Body of pancreas (tissue), 4 donors: Measurements from ENCODE around the gene NPAS2. TPM values are rescaled to one million over a fixed set of nuclear protein-coding genes. Genes with fewer than 3 reads are reported as not detected.

Source experiments
- ATAC-seq: fragments of 150-250 bp; one replicate; pipeline ENCODE4 v1.9.1; 2016
- DNase-seq, 4 donors: peaks; one replicate each; pipeline ENCODE4 v3.0.0-alpha.2; 2019
- H3K27ac ChIP-seq, 4 donors: fragments of 200-600 bp; sonication (generic); 1 replicate in 3 of 4; 2 replicates in 1 of 4; pipeline versions ENCODE4 v1.5.1 to v1.6.1; 2016 to 2019; ENCODE audit warnings: mild to moderate bottlenecking in 1 of 4, mixed read lengths in 1 of 4, moderate library complexity in 1 of 4
- H3K27me3 ChIP-seq, 2 donors: fragments of 200-600 bp; sonication (generic); one replicate each; pipeline ENCODE4 v1.6.0; 2016; ENCODE audit warnings: mild to moderate bottlenecking in 1 of 2
- H3K36me3 ChIP-seq, 2 donors: fragments of 200-600 bp; sonication (generic); replicated peaks in 1 of 2; 2 replicates each; pipeline ENCODE4 v1.5.1; 2016; ENCODE audit warnings: low read depth in 2 of 2; ENCODE audit not compliant: insufficient read depth in 1 of 2
- H3K4me1 ChIP-seq: fragments of 200-600 bp; sonication (generic); one replicate; pipeline ENCODE4 v1.6.0; 2016
- H3K4me3 ChIP-seq, 2 donors: fragments of 200-600 bp; sonication (generic); 1 replicate in 1 of 2; 2 replicates in 1 of 2; pipeline ENCODE4 v1.5.1; 2016 to 2019
- H3K9me3 ChIP-seq, 3 donors: fragments of 200-600 bp; sonication (generic); 1 replicate in 2 of 3; 2 replicates in 1 of 3; pipeline ENCODE4 v1.5.1; 2016
- CTCF ChIP-seq, 7 experiments: fragments of 450-650 bp in 4 of 7; fragments of 200-600 bp in 3 of 7; sonication (generic) in 3 of 7; IDR thresholded peaks; one replicate each; pipeline ENCODE4 v1.5.1; 2016 to 2019; ENCODE audit warnings: antibody characterized with exemption in 7 of 7
- POLR2A ChIP-seq, 3 donors: fragments of 450-650 bp; IDR thresholded peaks; one replicate each; pipeline ENCODE4 v1.6.1; 2016; ENCODE audit warnings: antibody characterized with exemption in 3 of 3, mild to moderate bottlenecking in 2 of 3
- whole genome bisulfite sequencing, 2 donors: methylation state at CpG; one replicate each; pipeline ENCODE4 v1.1.5; 2017; 5-methylcytosine and 5-hydroxymethylcytosine counted together
- intact Hi-C: fragments of 100-400 bp; cut with DNase I; formaldehyde crosslinking; loops from one replicate; pipeline ENCODE4 v1.15.1; 2023
- total RNA-seq, 2 donors: library from RNA; depleted of rRNA; stranded (reverse); fragments of >200 nt; gene quantifications; one replicate each; pipeline ENCODE4 v1.1.0, GENCODE V29; 2016

NPAS2 gene
- total RNA-seq, 2 donors from 2014 or later, result 32.7 to 51.7 TPM

DNA sequence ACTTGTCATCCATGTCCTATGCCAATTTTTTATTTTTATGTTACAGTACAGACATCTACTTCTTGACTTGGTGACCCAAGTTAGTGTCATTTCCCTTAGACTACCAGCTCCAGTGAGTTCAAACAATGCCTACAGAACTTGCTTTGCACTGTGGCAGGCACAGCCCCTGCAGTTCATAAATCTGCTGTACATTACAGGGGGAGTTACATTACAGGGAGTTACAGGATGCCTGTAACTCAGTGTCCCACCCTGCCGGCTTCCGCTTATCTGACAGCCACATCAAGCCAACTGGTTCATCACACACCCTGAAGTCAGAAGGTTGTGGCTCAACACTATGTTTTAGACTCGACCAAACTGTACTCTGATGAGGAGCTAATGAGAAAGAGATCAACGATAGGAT, 7.8 kb upstream of the NPAS2 start:
- Histone ChIP-seq H3K36me3 (no peaks in the 10 kb centered on the region), H3K27me3 (no peaks in the 10 kb centered on the region), H3K27ac (no peak overlapping the region), H3K4me3 (no peak overlapping the region), H3K9me3 (no peaks in the 10 kb centered on the region), H3K4me1 (peaks cover 17% of the 10 kb centered on the region)
- DNase-seq (no peak), ATAC-seq (no peak)
- WGBS, 2 donors, result 91 to 96% methylated on average over 4 of the region's 4 CpGs
- TF ChIP-seq CTCF (IDR thresholded peaks at IDR 0.05), result no peak
- TF ChIP-seq POLR2A (IDR thresholded peaks at IDR 0.05), result no peak
- intact Hi-C loops, result no loop called here

DNA sequence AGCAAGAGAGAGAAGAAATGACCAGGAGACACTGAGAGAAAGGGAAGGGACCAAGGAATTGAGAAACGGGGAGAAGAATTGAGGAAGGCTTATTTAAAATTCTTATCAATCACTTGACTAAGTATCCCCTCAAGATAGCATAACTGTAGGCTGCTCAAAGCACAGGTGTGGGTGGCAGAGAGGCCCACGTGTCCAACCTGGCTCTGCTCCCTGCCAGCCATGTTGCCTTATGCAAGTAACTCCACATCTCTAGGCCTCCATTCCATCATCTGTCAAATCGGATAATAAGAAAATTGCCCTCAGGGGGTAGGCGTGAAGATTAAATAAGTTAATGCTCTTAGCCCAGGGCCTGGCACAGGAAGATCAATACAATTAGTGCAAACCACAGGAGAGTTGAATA, 7.4 kb upstream of the NPAS2 start:
- Histone ChIP-seq H3K27me3 (no peaks in the 10 kb centered on the region), H3K4me3 (no peak overlapping the region), H3K36me3 (no peaks in the 10 kb centered on the region), H3K4me1 (peaks cover 17% of the 10 kb centered on the region), H3K9me3 (no peaks in the 10 kb centered on the region), H3K27ac (no peak overlapping the region)
- DNase-seq, result no peak
- 80 to 85% methylated on average over 4 of the region's 4 CpGs for WGBS, 2 donors
- ATAC-seq, result no peak
- TF ChIP-seq POLR2A (IDR thresholded peaks at IDR 0.05), result no peak
- TF ChIP-seq CTCF (IDR thresholded peaks at IDR 0.05), result no peak
- intact Hi-C loops, result no loop called here

DNA sequence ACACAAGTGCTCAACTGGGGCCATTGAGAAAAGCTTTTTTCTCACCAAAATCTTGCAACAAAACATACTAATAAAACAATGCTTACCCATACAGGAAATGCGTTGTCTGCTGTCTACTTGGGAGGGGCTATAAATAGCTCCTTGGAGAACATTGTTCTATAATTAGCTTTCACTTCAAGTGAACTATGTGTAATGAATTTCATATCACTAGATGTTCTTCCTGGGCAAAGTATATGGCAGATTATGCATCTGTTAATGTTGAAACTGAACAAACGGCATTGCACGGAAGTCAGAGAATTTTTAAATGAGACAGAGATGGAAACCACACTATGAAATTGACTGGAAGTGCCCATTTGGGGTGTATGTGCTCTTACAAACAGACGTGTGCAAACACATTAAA, 6.4 kb upstream of the NPAS2 start:
- H3K27ac ChIP-seq, result no peak overlapping the region

DNA sequence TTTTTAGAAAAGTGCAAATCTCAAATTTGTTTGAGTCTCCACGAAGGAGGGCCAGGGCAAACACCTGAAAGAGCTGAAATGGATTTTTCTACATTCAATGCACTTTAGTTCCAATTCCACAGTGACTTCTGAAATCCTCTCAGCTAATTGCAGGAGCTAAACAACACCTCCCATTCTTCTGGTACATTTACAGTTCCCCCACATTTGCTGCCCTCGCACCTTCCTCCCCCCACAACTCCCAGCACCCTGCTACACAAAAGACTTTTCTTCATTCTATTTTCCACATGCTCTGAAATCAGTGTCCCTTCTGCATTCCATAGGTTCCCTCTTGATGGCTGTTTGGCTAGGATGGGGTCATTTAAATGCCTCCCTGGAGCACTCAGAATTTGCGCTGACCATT, 5.9 kb upstream of the NPAS2 start:
- DNase-seq (no peak), ATAC-seq (no peak)
- Histone ChIP-seq H3K4me1 (peaks cover 22% of the 10 kb centered on the region), H3K9me3 (no peaks in the 10 kb centered on the region), H3K27me3 (no peaks in the 10 kb centered on the region), H3K27ac (peak overlapping the region in 1 of 4 donors; percentile 15), H3K36me3 (no peaks in the 10 kb centered on the region), H3K4me3 (no peak overlapping the region)
- 80 to 84% methylated on average over 3 of the region's 3 CpGs for WGBS, 2 donors
- intact Hi-C loops, result no loop called here
- TF ChIP-seq POLR2A (IDR thresholded peaks at IDR 0.05), result no peak
- no peak for TF ChIP-seq CTCF (IDR thresholded peaks at IDR 0.05)

More for the DNA sequence above, 6.4 kb upstream of the NPAS2 start:
- 42 to 45% methylated on average over 4 of the region's 4 CpGs for WGBS, 2 donors
- Histone ChIP-seq H3K4me1 (peaks cover 22% of the 10 kb centered on the region), H3K9me3 (no peaks in the 10 kb centered on the region), H3K36me3 (no peaks in the 10 kb centered on the region), H3K27me3 (no peaks in the 10 kb centered on the region), H3K4me3 (no peak overlapping the region)
- no peak for TF ChIP-seq POLR2A (IDR thresholded peaks at IDR 0.05)
- TF ChIP-seq CTCF (IDR thresholded peaks at IDR 0.05), result no peak
- no peak for DNase-seq
- ATAC-seq, result no peak
- intact Hi-C loops, result no loop called here

DNA sequence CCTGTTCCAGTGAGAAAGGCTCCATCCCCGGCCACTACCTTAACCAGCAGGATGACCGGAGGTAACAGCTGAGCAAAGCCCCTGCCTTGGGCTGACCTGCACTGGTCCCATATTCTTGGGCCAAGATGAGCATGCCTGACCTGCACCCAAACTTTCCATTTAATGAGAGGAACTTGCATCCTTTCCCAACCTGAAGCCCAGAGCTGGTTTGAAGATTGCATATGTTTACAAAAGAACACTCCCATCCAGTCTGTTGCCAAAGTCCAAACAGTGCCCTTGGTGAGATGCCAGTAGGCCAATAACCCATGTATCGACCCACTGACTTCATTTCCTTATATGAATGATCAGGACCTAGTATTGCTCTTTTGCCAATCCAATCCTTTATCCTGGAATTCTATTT, 5.5 kb upstream of the NPAS2 start:
- Histone ChIP-seq H3K27ac (peak overlapping the region in 2 of 4 donors; percentile 0 to 15), H3K36me3 (no peaks in the 10 kb centered on the region), H3K9me3 (no peaks in the 10 kb centered on the region), H3K4me1 (peaks cover 22% of the 10 kb centered on the region), H3K27me3 (no peaks in the 10 kb centered on the region), H3K4me3 (no peak overlapping the region)
- intact Hi-C loops, result no loop called here
- peak; percentile 45 for ATAC-seq
- 59 to 68% methylated on average over 3 of the region's 3 CpGs for WGBS, 2 donors
- peak; percentile 63 to 73 (median 68) for DNase-seq
- TF ChIP-seq POLR2A (IDR thresholded peaks at IDR 0.05) (no peak), CTCF (IDR thresholded peaks at IDR 0.05) (no peak)
